ENCODE results near the gene DUSP10.

DNA sequence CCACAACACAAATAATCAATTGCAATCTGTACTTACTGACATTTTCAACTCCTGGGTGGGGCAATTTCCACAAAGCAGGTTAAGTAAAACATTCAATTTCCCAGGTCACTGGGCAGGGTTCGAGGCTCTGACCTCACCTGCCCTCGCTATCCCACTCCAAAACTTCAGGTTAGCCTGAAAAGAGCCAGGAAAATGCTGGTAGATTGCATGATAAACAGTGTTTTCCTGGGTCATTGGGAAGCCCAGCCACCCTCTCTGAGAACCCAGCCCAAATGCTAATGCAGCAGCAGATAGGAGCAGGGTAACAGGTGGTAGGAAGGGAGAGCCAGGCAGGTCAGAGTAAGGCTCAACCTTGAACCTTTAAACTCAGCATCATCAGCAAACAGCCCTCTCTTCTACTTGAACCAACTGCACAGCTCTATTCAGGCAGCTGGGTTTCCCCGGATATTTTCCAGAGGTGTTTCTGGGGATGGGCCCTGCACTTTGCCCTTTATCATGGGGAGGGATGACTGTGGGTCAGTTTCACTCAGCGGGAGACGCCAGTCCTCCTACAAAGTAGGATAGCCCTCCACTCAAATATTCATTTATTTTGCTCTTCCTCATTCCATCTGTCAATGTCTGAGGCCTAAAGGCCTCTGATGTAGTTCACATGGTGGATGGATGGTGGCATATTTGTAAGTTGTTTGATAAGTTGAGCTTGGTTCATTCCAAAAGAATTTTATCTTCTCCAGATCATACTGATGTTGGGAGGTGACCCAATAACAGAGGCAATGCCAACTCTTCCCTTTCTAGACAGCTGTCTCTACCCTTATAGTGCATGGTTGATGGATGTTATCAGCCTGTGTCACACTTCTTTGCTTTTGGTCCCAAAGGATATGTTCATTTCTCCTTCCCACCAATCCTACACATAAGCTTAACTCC is 65.7 kb downstream of the DUSP10 start:
- TF ChIP-seq, protein P1, sequence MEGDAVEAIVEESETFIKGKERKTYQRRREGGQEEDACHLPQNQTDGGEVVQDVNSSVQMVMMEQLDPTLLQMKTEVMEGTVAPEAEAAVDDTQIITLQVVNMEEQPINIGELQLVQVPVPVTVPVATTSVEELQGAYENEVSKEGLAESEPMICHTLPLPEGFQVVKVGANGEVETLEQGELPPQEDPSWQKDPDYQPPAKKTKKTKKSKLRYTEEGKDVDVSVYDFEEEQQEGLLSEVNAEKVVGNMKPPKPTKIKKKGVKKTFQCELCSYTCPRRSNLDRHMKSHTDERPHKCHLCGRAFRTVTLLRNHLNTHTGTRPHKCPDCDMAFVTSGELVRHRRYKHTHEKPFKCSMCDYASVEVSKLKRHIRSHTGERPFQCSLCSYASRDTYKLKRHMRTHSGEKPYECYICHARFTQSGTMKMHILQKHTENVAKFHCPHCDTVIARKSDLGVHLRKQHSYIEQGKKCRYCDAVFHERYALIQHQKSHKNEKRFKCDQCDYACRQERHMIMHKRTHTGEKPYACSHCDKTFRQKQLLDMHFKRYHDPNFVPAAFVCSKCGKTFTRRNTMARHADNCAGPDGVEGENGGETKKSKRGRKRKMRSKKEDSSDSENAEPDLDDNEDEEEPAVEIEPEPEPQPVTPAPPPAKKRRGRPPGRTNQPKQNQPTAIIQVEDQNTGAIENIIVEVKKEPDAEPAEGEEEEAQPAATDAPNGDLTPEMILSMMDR (IDR thresholded peaks at IDR 0.05): no peak
- no peak for TF ChIP-seq POLR2A (IDR thresholded peaks at IDR 0.05)

All from tibial nerve (tissue), 3 donors.